Measurements from ENCODE around the gene PERP. TPM values are rescaled to one million over a fixed set of nuclear protein-coding genes. Genes with fewer than 3 reads are reported as not detected.

Gene PERP
- total and polyA plus RNA-seq, 2 of the 8 experiments (the other 6 are each of a cell fraction or from before 2014, with no cell fraction given), result 21.0 to 26.7 TPM

DNA sequence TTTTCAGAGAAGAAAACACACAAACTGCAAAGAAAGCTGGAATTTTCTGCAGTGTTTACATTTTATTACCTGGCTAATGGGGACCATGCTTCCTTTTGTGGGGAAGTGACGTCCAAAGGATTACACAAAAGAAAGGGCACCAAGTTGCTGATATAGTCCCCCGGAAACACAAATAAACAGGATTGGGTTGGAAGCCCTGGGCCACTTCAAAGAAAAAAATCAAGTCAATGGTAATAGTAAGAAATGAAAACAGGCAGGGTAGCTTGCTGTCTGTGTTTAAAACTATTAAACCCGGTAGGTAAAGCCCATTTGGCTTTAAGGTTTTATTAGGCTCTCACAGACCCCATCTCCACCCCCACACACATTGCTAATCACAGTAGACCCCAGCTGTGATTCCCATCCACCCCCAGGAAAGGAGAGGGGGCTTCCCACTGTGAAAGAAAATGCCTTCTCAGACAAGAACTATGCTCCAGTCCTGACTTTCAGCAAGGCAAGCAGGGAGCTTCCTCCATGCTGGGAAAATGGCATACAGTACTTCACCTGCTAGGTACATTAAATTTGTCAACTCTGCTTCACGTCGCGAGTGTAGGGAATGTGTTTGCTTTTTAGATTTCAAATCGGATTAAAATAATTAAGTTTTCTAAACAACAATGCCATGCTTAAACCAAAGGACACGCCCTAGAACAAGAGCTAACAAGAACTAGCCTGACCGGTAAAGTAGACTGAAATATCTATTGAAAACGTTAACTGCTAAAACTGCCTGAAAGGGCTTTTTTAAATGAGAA lies 1.1 kb downstream of the PERP start (continued):
- TF ChIP-seq TEAD4 (IDR thresholded peaks at IDR 0.05; ENCODE audit: low read depth, low read length) (0 out of 2 replicates have a peak, but pooled peaks have one; percentile 7), ASH2L (IDR thresholded peaks at IDR 0.05; ENCODE audit: low read length) (peak; percentile 75), SP2 (IDR thresholded peaks at IDR 0.05; ENCODE audit: low read length) (no peak), RFX5 (IDR thresholded peaks at IDR 0.05; ENCODE audit: borderline replicate concordance, low read depth, low read length) (0 out of 2 replicates have a peak, but pooled peaks have one; percentile 1), SAP30 (IDR thresholded peaks at IDR 0.05; ENCODE audit: insufficient read depth, insufficient replicate concordance, low read length) (no peak), POLR2AphosphoS5 (IDR thresholded peaks at IDR 0.05; ENCODE audit: low read depth, low read length) (peak; percentile 83), BCL11A (IDR thresholded peaks at IDR 0.05; ENCODE audit: low read depth in 2 of 2, low read length in 2 of 2) (no peak), TAF7 (optimal IDR thresholded peaks at IDR 0.05; ENCODE audit: borderline replicate concordance, low read depth, low read length) (peak; percentile 41), CBX5 (IDR thresholded peaks at IDR 0.05; ENCODE audit: low read depth, low read length) (no peak), RBBP5 (IDR thresholded peaks at IDR 0.05; ENCODE audit: borderline replicate concordance, low read depth, low read length) (no peak), SIN3A (conservative IDR thresholded peaks at IDR 0.05 in 1 of 2, IDR thresholded peaks at IDR 0.05 in 1 of 2; ENCODE audit: low read depth in 1 of 2, low read length in 2 of 2) (peak in 1 of 2 experiments; percentile 67; a peak in 2 of 4 replicates), KDM4A (IDR thresholded peaks at IDR 0.05; ENCODE audit: low read depth, low read length, severe bottlenecking) (no peak), RNF2 (IDR thresholded peaks at IDR 0.05; ENCODE audit: borderline replicate concordance, low read depth, low read length, missing control alignments, poor library complexity, severe bottlenecking) (no peak), TBP (IDR thresholded peaks at IDR 0.05; ENCODE audit: low read depth, low read length) (peak; percentile 64), RXRA (IDR thresholded peaks at IDR 0.05; ENCODE audit: insufficient read depth, low read depth, low read length) (no peak), POLR2A (IDR thresholded peaks at IDR 0.05; ENCODE audit: control extremely low read depth in 1 of 2, low read depth in 2 of 2, low read length in 2 of 2) (peak; percentile 56 to 84), PHF8 (conservative IDR thresholded peaks at IDR 0.05; ENCODE audit: low read depth, low read length) (no peak), GTF2F1 (IDR thresholded peaks at IDR 0.05; ENCODE audit: borderline replicate concordance, low read depth, low read length) (no peak), CREB1 (IDR thresholded peaks at IDR 0.05) (peak; percentile 25; the same call in 1 of the 2 replicates), HDAC2 (IDR thresholded peaks at IDR 0.05; ENCODE audit: borderline replicate concordance in 1 of 2, low read depth in 2 of 2, low read length in 2 of 2) (peak in 1 of 2 experiments; percentile 89; a peak in 2 of 4 replicates)
- TF ChIP-seq, protein P1, sequence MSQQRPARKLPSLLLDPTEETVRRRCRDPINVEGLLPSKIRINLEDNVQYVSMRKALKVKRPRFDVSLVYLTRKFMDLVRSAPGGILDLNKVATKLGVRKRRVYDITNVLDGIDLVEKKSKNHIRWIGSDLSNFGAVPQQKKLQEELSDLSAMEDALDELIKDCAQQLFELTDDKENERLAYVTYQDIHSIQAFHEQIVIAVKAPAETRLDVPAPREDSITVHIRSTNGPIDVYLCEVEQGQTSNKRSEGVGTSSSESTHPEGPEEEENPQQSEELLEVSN (IDR thresholded peaks at IDR 0.05), result no peak
- TF ChIP-seq, protein P2, sequence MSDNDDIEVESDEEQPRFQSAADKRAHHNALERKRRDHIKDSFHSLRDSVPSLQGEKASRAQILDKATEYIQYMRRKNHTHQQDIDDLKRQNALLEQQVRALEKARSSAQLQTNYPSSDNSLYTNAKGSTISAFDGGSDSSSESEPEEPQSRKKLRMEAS (IDR thresholded peaks at IDR 0.05), result no peak
